Mononuclear cell (primary cell): Measurements from ENCODE around the gene HEY2. TPM values are rescaled to one million over a fixed set of nuclear protein-coding genes. Genes with fewer than 3 reads are reported as not detected.

Source experiments
- H3K27me3 ChIP-seq: 2 replicates; pipeline ENCODE4 v1.6.0; 2011; ENCODE audit warnings: low read length, control low read depth; ENCODE audit not compliant: insufficient read depth
- H3K4me1 ChIP-seq: 2 replicates; pipeline ENCODE4 v1.5.1; 2011; ENCODE audit warnings: mild to moderate bottlenecking, low read length, control low read depth; ENCODE audit not compliant: insufficient read depth
- H3K4me3 ChIP-seq: 2 replicates; pipeline ENCODE4 v1.5.1; 2011; ENCODE audit warnings: mild to moderate bottlenecking, low read length, moderate library complexity
- H3K9me3 ChIP-seq: 2 replicates; pipeline ENCODE4 v1.5.1; 2011; ENCODE audit warnings: low read depth, mild to moderate bottlenecking, control low read depth, low read length
- total RNA-seq: library from RNA; depleted of rRNA; stranded (reverse); fragments of >200 nt; gene quantifications from one replicate; pipeline ENCODE4 v1.2.3, GENCODE V29; 2012

HEY2 gene
- total RNA-seq, 1 donor: 0.10 TPM

- no peaks in the 10 kb centered on the region for H3K9me3 ChIP-seq
- peaks cover 34% of the 10 kb centered on the region for H3K27me3 ChIP-seq
- H3K4me3 ChIP-seq: no peak overlapping the region
- no peaks in the 10 kb centered on the region for H3K4me1 ChIP-seq
Measured at GRCh38 chr6:125733516-125734300, 15.7 kb upstream of the HEY2 start.

- Histone ChIP-seq H3K9me3 (no peaks in the 10 kb centered on the region), H3K27me3 (peaks cover 51% of the 10 kb centered on the region), H3K4me1 (no peaks in the 10 kb centered on the region), H3K4me3 (no peak overlapping the region)
Measured at GRCh38 chr6:125738276-125738675, 11.2 kb upstream of the HEY2 start.

DNA sequence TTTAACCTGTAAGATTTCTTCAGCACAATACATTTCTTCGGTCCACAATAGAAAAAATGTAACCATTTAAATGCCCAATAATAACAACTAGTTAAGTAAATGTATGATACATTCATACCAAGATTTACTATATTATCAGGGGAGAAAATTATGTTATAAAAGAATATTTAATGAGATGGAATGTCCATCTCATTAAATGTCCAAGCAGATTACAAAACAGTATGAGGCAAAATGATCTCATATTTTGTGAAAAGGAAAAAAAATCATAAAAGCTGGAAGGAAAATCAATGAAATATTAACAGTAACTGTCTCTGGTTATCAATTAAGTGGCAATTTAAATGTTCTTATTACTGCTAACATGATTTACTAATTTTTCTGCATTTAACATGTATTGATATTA lies 10.1 kb upstream of the HEY2 start:
- H3K27me3 ChIP-seq: peaks cover 57% of the 10 kb centered on the region
- H3K4me3 ChIP-seq: no peak overlapping the region
- H3K4me1 ChIP-seq: no peaks in the 10 kb centered on the region
- no peaks in the 10 kb centered on the region for H3K9me3 ChIP-seq

- H3K4me3 ChIP-seq: no peak overlapping the region
- no peaks in the 10 kb centered on the region for H3K9me3 ChIP-seq
- H3K4me1 ChIP-seq: peaks cover 2% of the 10 kb centered on the region
- H3K27me3 ChIP-seq: peaks cover 72% of the 10 kb centered on the region
Measured at GRCh38 chr6:125741336-125741735, 8.1 kb upstream of the HEY2 start.

DNA sequence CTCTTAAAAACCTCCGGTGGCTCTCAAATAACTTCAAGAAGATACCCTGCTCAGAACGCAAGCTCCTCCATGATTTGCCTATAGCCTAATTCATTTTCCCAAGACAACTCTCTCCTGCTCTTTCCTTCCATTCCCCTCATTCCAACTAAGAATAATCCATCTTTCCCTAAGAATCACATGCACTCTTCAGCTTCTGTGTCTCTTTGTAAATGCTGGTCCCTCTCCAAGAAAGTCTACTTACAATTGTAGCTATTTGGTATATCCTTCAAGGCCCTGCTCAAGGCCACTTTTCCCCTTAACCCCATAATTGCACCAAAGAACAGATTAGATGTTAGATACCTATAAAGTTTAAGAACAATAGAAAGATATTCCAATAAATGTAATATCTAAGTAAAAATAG lies 7.4 kb upstream of the HEY2 start:
- Histone ChIP-seq H3K27me3 (peaks cover 72% of the 10 kb centered on the region), H3K4me1 (peaks cover 9% of the 10 kb centered on the region), H3K4me3 (no peak overlapping the region), H3K9me3 (no peaks in the 10 kb centered on the region)

DNA sequence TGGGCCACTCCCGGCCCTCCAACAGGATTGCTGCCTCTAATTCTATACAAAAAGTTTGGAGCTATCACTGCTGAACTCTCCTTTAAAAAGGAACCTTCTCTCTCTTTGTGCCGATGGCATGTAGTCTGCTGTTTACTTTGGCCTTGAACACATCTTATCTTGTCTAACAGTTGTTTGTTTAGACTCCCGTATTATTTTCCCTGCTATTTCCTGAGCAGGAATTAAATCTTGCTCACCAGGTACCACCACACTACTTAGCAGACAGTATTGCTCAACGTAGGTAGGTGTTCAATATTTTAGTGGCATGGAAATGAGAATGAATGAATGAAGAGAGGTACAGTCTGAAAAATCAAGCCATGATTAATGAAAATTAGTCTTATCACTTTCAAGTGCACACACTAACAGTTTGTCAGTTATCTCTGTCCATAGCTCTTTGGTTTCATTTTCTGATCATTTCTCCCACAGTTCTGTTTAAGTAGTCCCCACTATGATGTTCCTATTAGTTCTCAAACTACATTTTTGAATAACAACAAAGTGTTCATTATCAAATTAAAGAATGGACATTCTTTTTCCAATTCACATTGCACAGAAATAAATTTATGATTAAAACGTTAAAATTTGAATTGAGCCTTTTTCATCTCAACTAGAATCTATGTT lies 6.8 kb upstream of the HEY2 start:
- H3K27me3 ChIP-seq: peaks cover 71% of the 10 kb centered on the region

GRCh38 chr6:125743604-125744003 lies 5.8 kb upstream of the HEY2 start:
- peaks cover 71% of the 10 kb centered on the region for H3K27me3 ChIP-seq
- H3K4me3 ChIP-seq: no peak overlapping the region
- peaks cover 25% of the 10 kb centered on the region for H3K4me1 ChIP-seq
- H3K9me3 ChIP-seq: no peaks in the 10 kb centered on the region

More for the DNA sequence above, 6.8 kb upstream of the HEY2 start:
- Histone ChIP-seq H3K9me3 (no peaks in the 10 kb centered on the region), H3K4me3 (no peak overlapping the region), H3K4me1 (peaks cover 14% of the 10 kb centered on the region)

DNA sequence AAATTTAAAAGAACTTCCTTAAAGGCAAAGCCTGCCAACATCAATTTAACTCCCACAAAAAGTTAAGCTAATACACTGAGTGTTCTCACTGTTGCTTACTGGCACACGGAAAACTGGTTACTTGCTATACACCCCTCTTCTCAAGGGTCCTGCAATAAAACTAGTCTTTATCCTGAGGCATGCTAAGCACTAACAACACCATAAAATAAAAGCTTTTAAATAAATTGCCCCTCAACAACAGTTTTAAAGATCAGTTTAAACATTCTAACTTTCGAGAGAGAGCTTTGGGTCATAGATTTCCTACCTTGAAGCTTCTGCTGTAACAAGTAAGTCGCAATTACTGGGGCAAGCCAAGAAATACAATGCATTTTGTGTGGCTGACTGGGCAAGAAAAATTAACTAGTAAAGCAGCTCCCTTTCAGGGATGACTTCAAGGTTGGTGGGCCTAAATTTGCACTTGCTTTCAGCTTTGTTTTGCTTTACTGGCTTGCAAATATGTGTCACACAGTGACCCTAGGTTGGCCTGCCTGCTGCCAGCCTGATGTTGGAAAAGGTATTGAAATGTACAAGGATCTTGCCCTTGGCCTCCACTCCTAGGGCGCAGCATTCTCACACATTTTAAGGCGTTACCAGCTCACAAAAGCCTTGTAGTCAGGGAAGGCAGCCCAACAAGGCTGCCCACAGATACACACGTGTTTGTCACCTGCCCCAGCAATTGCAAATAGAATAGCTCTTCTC lies 4.0 kb upstream of the HEY2 start:
- peaks cover 81% of the 10 kb centered on the region for H3K27me3 ChIP-seq
- H3K4me1 ChIP-seq: peaks cover 40% of the 10 kb centered on the region
- H3K9me3 ChIP-seq: no peaks in the 10 kb centered on the region
- no peak overlapping the region for H3K4me3 ChIP-seq

- peaks cover 84% of the 10 kb centered on the region for H3K27me3 ChIP-seq
Measured at GRCh38 chr6:125746019-125746414, 3.4 kb upstream of the HEY2 start.

GRCh38 chr6:125746731-125747588 lies 2.5 kb upstream of the HEY2 start:
- no peaks in the 10 kb centered on the region for H3K9me3 ChIP-seq
- H3K27me3 ChIP-seq: peaks cover 89% of the 10 kb centered on the region
- H3K4me1 ChIP-seq: peaks cover 41% of the 10 kb centered on the region
- H3K4me3 ChIP-seq: peak overlapping the region; percentile 53

More at GRCh38 chr6:125746019-125746414, 3.4 kb upstream of the HEY2 start:
- Histone ChIP-seq H3K4me1 (peaks cover 41% of the 10 kb centered on the region), H3K9me3 (no peaks in the 10 kb centered on the region), H3K4me3 (no peak overlapping the region)

DNA sequence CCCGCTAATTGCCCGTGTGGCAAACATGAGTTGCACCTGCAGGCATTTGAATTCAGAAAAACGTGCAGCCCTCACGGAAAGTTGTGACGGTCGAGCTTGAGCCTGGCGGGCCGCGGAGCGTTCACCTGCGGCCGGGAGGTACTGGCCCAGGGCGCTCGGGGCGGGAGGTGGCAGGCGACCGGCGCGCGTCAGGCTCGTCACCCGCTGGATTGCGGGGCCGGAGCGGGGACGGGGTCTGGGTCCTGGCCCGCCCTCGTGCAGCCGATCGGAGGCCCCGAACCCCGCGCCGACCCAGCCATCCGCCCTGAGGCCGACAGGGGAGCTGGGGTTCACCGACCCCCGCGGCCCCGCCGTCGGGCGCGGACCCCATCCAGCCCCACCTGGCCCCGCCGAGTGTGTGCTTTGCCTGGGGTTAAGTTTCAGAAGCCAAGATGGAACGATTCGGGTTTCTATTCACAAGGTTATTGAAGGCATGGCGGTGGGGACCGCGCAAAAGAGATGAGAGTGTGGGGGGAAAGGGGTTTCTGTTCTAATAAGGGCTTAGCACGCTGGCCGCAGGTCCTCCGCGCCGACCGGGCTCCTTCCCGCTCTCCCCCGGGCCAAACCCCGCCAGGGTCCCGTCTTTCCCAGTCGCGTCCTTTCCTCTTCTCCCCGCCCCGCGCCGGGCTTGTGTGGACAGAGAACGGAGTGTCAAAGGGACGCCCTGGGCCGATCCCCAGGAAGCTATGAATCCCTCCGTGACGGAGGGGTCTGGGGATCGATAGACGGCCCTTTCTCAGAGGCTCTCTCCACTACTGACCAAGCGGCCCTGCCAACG lies 1.6 kb upstream of the HEY2 start:
- H3K4me1 ChIP-seq: peaks cover 41% of the 10 kb centered on the region
- peaks cover 89% of the 10 kb centered on the region for H3K27me3 ChIP-seq
- H3K4me3 ChIP-seq: peak overlapping the region; percentile 53
- no peaks in the 10 kb centered on the region for H3K9me3 ChIP-seq

- no peaks in the 10 kb centered on the region for H3K9me3 ChIP-seq
- peak overlapping the region; percentile 53 for H3K4me3 ChIP-seq
- H3K4me1 ChIP-seq: peaks cover 41% of the 10 kb centered on the region
- peaks cover 91% of the 10 kb centered on the region for H3K27me3 ChIP-seq
Measured at GRCh38 chr6:125748406-125749172, 843 bp upstream of the HEY2 start.

- Histone ChIP-seq H3K27me3 (peaks cover 89% of the 10 kb centered on the region), H3K4me3 (peak overlapping the region; percentile 53)
Measured at GRCh38 chr6:125749865-125750691, 646 bp downstream of the HEY2 start.

More at GRCh38 chr6:125749865-125750691, 646 bp downstream of the HEY2 start:
- no peaks in the 10 kb centered on the region for H3K9me3 ChIP-seq
- peaks cover 41% of the 10 kb centered on the region for H3K4me1 ChIP-seq
